ENCODE measurements around the gene HOXB6.

DNA sequence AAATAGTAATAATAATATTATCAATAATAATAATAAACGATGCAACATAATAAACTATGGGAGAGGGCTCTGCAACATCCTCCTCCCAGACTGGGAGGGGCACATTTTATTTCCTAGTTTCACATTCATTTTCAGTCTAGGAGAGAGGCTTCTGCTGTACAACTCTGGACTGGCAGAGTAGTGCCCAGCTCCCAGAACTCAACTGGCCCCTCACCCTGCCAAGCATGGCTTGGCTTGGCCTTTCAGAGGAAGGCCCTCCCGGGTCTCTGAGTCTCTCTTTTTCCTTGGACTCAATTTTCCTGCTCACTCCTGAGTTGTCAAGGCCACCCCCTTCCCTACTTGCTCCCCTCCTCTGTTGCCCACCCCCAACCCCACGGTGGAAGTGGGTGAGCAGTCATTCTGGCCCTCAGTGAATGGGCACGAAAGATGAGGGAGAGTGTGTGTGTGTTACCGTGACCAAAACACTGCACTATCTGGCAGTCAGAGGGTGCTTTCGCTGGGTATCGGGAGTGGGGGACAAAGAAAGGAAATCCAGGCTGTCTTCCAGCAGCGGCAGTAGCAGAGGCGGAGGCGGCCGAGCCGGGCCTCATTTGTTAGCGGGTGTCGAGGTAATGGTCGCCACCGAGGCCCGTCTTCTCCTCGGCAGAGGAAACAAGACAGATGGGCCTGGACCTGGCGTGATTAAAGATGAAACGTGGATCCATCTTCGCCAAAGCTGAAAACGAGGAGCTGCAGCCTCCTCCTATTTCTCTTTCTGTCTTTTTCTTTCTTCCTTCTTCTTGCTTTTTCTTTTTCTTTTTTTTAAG lies 28.9 kb downstream of the HOXB6 start:
- TF ChIP-seq, protein P1, sequence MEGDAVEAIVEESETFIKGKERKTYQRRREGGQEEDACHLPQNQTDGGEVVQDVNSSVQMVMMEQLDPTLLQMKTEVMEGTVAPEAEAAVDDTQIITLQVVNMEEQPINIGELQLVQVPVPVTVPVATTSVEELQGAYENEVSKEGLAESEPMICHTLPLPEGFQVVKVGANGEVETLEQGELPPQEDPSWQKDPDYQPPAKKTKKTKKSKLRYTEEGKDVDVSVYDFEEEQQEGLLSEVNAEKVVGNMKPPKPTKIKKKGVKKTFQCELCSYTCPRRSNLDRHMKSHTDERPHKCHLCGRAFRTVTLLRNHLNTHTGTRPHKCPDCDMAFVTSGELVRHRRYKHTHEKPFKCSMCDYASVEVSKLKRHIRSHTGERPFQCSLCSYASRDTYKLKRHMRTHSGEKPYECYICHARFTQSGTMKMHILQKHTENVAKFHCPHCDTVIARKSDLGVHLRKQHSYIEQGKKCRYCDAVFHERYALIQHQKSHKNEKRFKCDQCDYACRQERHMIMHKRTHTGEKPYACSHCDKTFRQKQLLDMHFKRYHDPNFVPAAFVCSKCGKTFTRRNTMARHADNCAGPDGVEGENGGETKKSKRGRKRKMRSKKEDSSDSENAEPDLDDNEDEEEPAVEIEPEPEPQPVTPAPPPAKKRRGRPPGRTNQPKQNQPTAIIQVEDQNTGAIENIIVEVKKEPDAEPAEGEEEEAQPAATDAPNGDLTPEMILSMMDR (conservative IDR thresholded peaks at IDR 0.05; ENCODE audit: low read length) = no peak
- no peak for TF ChIP-seq EZH2phosphoT487 (IDR thresholded peaks at IDR 0.05; ENCODE audit: borderline replicate concordance)

All from Loucy (cell line).